ENCODE measurements around the gene GABRB1.
"Not testable (repeated sequence)": the region's sequence is repeated elsewhere in the genome, so short reads cannot be mapped to it uniquely, and the experiment has no call there.

GABRB1 gene

GRCh38 chr4:47315346-47315745 lies 284.0 kb downstream of the GABRB1 start:
- DNase-seq, result no peak

DNA sequence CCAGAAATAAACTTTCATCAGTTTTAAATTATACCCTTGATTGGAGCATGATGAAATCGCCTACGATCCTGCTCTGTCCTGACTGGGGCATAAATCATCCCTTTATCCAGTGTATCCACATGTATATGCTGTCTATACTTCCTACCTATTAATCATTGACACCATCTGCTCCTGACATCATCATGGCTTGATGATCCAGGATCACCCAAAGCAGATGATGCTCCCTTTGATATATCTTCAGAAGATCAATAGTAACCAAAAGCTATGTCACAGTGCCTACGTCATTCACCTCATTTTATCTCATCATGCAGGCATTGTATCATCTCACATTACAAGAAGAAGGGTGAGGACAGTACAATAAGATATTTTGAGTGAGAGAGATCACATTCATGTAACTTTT lies 294.7 kb downstream of the GABRB1 start:
- no peak for DNase-seq

DNA sequence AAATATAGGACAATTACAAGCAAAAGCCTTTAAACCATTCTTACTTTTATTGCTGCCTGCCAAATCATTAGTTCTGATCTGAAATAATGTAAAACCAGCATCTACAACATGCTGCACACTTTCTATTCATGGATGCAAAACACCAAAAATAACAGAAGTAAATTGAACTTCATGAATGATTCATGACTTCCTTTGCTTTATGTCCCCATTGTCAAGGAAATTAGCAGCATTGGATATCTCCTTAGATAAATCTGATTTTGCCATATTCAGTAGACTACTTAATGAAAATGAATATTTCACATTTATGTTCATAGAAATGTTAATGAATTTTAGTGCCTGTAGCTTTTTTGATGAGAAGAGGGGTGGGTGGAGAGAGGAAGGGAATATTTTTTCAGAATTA lies 299.5 kb downstream of the GABRB1 start:
- DNase-seq, result no peak

DNA sequence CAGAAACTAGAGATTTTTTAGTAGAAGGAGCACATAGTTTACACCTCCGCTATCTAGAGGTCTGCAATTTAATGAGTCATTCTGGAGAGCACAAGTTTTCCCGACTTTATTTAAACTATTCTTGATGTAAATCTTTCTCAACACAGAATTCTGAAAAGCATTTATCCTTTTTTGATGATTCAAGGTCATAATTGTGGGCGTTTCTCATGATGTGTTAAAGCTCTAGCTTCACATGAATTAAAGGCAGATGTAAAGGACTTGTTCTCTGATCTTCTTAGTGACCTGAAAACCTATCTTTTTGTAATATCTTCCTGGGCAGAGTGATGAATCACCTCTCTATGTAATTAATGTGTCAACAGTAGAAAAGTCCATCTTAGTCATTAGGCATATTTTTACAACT lies 303.3 kb downstream of the GABRB1 start:
- no peak for DNase-seq

- no peak for DNase-seq
These were observed 306.5 kb downstream of the GABRB1 start for GRCh38 chr4:47337893-47338292.

GRCh38 chr4:47340914-47341313 lies 309.5 kb downstream of the GABRB1 start:
- no peak for DNase-seq

GRCh38 chr4:47342796-47343195 lies 311.4 kb downstream of the GABRB1 start:
- no peak for DNase-seq

- DNase-seq, result no peak
These were observed 318.0 kb downstream of the GABRB1 start for GRCh38 chr4:47349326-47349725.

DNA sequence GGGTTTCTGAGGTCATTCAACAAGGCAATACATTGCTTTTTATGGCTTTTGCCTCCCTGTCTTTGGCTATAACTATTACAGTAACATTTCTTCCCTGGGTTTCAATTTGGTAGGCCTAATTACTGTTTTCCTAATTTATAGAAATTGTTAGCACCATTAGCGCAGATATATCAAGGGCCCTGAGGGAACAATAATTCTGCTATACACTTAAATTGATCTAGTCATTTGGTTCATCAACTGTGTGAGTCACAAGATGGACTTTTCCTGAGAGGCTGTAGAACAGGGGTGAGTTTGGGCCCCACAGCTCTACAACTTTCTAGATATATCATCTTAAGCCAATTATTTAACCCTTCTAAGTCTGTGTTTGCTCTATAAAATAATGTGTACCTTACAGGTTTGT lies 324.2 kb downstream of the GABRB1 start:
- no peak for DNase-seq

DNA sequence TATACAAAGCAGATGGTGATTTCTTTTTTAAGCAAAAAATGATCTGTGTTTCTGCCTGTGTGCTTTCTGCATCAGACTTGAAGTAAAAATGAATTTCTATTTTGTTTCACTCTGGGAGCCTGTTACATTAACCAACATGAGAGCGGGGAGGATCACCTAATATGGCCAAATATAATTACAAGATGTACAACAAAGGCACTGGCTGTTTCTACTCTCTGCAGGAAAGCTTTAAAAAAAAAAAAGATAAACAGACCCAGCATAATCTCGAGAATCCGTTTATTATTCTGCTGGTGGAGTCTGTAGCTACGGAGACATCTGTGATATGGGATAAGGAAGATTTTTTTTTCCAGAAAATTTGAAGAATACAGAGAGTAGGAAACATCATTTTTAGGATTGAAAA lies 328.5 kb downstream of the GABRB1 start:
- DNase-seq, result no peak

DNA sequence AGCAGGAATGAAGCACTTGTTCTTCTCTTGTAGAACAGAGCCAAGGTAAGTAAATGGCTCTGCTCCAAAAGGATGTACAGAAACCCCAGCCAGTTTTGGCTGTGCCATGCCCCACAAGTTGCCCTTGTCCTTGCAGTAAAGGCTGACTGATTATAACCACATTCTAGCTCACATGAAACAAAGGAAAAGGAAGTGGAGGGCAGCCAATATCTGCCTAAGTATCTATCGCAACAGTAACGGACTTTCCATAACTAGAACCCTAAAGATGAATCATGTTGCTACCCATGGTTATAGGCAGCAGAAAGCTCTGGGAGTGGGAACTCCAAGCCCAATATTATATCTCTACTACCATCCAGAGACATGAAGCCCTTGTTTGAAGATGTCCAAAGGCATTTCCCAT lies 336.4 kb downstream of the GABRB1 start:
- DNase-seq, result no peak

GRCh38 chr4:47368211-47368610 lies 336.8 kb downstream of the GABRB1 start:
- no peak for DNase-seq

DNA sequence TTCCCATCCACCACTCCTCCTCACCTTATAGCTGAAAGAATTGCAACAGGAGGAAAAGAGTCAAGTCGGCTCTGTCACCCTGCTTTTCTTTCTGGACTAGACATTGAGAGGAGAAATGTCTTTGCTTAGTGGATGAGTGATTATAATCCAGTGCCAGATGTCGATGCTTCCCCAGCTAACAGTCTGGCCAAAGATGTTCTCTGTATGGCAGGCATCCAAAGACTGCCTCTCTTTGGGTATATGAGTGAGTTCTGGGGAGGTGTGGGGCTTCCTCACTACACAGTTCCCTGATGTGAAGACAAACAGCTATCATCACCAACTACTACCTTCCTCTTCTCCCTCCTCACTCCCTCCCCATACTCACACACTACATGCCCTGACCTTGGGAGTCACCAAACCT lies 341.2 kb downstream of the GABRB1 start:
- no peak for DNase-seq

GRCh38 chr4:47373174-47373573 lies 341.8 kb downstream of the GABRB1 start:
- no peak for DNase-seq

- DNase-seq, result no peak
These were observed 342.3 kb downstream of the GABRB1 start for GRCh38 chr4:47373709-47374108.

DNA sequence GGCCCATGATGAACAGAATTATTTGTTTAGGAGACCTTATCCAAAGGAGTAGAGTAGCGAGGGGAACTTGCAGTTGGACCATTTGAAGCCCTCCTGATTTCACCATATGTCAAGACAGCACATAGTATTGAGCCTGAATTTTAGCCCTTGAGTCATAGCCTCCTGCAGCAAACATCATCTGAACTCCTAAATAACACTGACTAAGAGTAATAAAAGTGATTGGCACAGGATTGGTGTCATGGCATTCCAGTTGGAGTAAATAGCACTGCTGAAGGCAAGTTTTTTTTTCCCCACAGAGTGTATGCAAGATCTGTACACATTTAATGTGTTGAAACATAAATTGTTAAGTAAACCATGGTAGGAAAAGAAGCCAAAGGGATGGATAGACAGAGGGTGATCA lies 343.1 kb downstream of the GABRB1 start:
- DNase-seq, result no peak

GRCh38 chr4:47378021-47378530 lies 346.7 kb downstream of the GABRB1 start:
- DNase-seq, result not testable (repeated sequence)

DNA sequence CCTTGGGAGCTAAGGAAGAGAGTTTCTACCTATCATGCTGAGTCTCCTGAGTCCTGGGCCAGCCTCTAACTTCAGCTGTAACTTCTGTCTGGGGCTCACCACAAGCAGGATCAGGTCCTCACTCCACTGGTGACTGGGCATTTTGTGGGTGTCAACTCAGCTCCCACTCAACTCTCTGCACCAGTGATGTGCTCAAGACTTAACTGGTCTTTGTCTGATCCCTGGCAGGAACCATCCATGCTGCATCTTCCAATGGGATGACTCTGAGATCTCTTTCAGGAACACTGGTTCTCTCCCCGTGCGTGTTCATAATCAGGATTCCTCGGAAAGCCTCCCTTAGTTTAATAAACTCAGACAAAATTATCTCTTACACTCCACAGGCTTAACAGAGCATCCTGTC lies 349.8 kb downstream of the GABRB1 start:
- DNase-seq, result no peak

GRCh38 chr4:47382846-47383360 lies 351.5 kb downstream of the GABRB1 start:
- DNase-seq, result no peak

DNA sequence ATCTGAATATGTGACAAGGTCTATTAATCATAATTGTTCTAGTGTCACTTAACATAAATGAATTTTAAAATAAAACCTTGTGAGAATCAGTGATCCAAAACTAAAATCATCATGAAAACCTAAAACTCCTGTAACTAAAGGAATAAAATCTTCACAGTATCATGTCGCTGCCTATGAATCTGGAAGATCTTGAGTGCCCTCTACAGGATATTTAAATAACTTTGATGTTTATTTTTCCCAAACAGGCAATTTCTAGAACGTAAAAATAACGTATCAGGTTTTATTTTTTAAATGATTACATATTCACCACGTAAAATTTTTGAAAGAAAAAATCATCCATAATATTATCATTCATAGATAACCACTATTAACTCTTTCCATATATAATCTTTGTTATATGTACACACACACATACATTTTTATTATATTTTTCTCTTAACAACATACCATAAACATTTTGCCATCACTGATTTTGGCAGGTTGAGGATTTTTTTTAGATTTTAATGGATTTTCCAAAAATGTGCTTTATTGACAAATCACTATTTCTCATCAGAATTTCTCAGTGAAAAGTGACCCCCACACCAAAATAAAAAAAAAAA lies 352.6 kb downstream of the GABRB1 start:
- no peak for DNase-seq

GRCh38 chr4:47386146-47386545 lies 354.8 kb downstream of the GABRB1 start:
- DNase-seq, result no peak

DNA sequence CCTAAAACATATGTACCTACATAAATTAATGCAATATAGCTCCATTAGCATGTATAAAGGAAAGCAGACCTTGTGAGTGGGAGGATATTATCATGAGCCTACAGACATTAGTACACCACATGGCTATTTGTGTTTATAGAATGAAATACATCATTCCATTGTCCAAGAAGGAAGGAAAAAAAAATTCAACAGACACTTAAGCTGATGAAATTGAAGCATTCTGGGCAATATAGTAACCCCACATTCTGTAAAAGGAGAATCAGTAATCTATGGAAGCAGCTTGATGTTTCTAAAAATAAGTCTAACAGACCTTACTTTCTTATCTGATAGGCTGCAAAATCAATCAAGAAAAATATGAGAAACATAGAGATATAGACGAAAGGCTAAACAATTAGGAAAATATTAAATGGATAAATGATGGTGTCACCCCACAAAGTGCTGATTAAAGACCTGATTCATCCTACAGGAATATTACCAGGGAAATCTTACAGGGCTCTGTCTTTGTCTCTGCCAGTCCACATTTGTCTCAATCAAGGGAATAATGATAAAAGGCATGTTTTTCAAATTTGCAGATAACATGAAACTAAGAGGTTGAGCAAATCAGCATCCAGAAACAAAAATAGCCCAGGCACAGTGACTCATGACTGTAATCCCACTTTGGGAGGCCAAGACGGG lies 355.3 kb downstream of the GABRB1 start:
- no peak for DNase-seq

DNA sequence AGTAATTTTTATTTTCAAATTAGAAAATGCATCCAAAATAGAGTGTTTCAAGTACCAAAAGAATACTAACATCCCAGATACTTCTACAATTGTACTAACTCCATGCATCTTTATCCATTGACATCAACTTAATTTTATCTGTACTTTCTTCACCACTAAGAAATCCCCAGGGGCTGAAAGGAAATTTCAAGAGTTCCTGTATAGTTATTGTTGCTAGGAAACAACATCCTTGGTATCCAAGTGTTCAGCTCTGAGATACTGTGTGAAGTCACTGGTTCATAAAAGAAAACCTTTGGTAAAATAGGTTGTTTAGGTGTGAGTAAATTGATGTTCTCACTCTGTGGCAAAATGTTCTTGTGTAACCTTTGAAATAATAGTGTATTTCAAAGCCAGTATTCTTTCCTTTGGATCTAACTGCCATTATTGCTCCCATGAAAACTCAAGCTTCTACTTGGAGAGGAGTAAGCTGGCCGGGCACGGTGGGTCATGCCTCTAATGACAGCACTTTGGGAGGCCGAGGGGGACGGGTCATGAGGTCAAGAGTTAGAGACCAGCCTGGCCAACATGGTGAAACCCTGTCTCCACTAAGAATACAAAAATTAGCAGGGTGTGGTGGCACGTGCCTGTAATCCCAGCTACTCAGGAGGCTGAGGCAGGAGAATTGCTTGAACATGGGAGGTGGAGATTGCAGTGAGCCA lies 359.2 kb downstream of the GABRB1 start:
- no peak for DNase-seq

DNA sequence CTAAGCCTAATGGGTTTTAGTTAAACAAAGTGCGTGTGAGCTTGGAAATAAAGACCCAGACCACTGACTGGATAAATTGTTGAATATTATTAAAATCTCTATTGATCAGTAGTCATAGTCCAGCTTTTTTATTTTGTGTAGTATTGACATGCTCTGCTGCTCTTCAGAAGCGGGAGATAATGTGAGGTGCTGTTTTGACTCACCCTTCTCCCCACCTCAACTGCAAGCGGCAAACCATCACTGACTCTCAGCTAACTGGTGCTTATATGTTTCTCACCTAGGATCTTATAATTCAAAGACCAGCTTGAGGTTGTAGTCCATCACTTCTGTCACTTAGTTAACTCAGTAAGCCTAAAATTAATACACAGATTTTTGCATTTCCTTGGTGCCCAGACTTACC lies 359.9 kb downstream of the GABRB1 start:
- no peak for DNase-seq

Measured in right hindlimb (tissue), 1 donor.